Right ventricle myocardium inferior (tissue), 1 donor: ENCODE data around the gene BIK. TPM values are rescaled to one million over a fixed set of nuclear protein-coding genes. Genes with fewer than 3 reads are reported as not detected.
A peak's percentile ranks its signal among the peaks of the same experiment; 100 is the strongest.
"Not testable (repeated sequence)": the region's sequence is repeated elsewhere in the genome, so short reads cannot be mapped to it uniquely, and the experiment has no call there.

Source experiments
- ATAC-seq: fragments of 200-7000 bp; cut with Tn5 transposase; one replicate; pipeline ENCODE4 v1.9.1; 2020; ENCODE audit warnings: mild to moderate bottlenecking, moderate library complexity
- DNase-seq: peaks from one replicate; pipeline ENCODE4 v3.0.0; 2021; ENCODE audit errors: missing footprints
- intact Hi-C: fragments of 100-400 bp; cut with DNase I; formaldehyde crosslinking; loops from one replicate; pipeline ENCODE4 v1.11.0; 2022
- total RNA-seq: library from RNA; stranded (reverse); fragmentation: NEBNext Ultra II Directional; extraction: Animal tissue kit (Norgen Biotek cat#: 25700); gene quantifications from one replicate; pipeline ENCODE4 v1.2.1, GENCODE V29; 2021
- donor health status: DM: no; HTN: yes; CAD: no; lungs with severe emphysema.

Gene BIK
- total RNA-seq, 1 donor from 2014 or later, result 0.43 TPM

DNA sequence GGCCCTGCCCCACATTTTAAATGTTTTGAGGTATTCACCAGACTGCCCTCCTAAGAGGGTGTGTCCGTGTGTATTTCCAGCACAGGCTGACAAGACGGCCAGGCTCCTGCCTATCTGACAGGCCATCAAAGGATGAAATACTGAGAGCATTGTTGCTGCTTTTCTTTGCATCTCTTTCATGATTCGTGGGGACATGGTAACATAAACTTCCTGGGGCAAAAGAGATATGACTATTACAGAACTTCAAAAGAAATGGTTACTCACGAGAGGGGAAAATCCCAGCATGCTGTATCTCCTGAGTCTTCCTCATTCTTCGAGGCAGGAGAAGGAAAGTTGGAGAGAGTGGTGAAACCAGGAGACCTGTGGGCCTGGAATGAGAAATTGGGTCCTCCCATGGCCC, 10.3 kb upstream of the BIK start:
- no peak for DNase-seq
- no peak for ATAC-seq
- intact Hi-C loops, result no loop called here

DNA sequence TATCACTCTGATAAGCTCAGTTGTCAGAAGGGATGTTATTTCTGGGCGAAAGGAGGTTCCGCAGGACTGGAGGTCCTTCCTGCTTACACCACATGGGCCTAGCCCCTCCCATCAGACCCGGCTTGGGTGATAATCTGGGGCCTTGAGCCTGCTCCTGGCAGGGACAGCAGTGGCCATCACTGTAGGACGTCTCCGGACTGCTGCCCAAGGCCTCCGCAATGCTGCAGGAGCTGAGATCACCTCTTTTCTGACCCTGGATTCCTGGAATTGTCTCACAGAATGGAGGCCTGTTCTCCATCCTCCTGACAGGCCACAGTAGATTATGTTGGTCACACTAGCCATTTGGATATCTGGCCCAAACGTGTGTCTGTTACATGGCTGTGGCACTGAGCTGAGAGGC, 9.2 kb upstream of the BIK start:
- ATAC-seq (peak; percentile 38), DNase-seq (peak; percentile 20)
- intact Hi-C loops, result no loop called here

DNA sequence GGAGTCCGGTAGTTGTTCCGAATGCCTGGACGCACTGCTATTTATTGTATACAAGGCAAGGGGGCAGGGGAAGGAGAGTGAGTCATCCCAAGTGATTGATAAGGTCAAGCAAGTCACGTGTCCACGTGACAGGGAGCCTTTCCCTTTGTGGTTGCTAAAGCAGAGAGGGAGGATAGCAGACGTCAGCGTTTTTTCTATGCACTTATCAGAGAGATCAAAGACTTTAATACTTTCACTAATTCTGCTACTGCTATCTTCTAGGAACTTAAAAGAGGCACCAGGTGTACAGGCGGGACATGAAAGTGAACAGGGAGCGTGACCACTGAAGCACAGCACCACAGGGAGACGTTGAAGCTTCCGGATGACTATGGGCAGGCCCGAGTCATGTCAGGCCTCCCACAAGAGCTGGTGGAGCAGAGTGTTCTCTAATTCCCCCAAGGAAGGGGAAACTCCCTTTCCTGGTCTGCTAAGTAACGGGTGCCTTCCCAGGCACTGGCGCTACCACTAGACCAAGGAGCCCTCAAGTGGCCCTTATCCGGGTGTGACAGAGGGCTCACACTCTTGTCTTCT, 6.4 kb upstream of the BIK start:
- intact Hi-C loops, ATAC-seq, DNase-seq: not testable (repeated sequence)

DNA sequence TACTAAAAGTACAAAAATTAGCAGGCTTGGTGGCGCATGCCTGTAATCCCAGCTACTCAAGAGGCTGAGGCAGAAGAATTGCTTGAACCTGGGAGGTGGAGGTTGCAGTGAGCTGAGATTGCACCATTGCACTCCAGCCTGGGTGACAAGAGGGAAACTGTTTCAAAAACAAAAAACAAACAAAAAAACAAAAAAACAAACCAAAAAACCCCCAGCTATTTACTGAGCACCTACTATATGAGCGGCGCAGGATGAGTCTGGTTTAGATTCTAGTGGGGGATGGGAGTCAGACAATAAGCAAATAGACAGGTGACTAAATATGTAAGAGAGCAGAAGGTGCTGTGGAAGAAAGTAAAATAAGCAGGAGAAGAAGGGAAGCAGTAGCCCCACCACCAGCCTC, 5.6 kb upstream of the BIK start:
- DNase-seq, ATAC-seq, intact Hi-C loops: not testable (repeated sequence)

DNA sequence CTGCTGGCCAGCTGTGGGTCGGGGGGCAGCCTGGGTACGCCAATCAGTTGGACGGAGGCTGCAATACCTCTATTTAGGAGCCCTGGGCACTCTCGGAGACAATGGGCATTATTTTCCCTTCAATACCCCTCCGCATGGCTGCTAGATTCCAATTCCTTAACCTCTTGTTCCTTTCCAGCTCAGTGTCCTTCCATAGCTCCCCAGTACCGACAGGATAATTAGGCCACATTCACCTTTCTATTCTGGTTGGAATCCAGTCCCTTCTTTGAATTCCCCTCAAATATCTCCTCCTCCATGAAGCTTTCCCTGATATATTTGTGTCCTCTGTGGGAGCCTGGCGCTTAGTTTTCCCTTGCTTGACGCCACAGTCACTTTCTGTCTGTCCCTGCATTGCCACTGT, 4.2 kb upstream of the BIK start:
- ATAC-seq, result no peak
- DNase-seq, result no peak
- intact Hi-C loops, result no loop called here

DNA sequence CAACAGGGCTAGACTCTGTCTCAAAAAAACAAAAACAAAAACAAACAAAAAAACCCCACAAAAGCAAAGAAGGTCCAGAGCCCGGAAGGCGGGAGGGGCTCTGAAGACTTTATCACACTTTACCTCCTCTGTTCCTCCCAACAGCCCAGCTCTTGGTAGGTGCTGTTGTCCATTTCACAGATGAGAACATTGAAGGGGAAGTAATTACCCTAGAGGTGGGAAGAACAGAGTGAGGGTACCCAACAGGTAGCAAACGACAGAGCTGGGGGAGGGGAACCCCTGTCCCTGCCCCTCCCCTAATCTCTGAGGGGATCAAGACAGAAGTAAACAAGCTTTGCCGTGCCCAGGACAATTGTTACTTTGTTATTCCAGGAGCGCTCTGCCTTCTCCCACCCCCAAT, 1.0 kb upstream of the BIK start:
- intact Hi-C loops, result no loop called here
- ATAC-seq (no peak), DNase-seq (no peak)

DNA sequence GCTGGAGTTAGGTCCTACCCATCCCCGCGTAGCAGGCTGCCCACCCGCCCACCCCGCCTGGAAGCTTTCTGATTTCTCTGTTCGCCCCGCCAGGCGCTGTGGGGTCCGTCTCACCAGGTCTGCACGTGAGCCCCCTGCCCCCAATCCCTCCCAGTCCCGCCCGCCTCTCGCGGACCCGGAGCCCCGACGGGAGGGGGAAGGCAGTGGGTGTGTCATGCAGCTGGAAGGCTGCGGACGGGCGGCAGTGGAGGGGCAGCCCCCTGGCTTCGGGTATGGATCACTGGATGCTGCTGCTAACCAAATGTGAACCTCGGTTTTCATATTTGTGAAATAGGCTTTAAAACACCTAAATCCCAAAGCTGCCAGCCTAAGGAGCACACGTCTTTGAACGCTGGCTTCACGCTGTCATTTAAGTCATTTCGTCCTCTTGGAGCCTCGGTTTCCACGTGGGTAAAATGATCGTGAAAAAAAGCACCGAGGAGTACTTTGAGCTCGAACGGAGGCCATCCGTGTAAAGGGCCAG, 568 bp upstream of the BIK start:
- no peak for ATAC-seq
- intact Hi-C loops, result no loop called here
- DNase-seq, result no peak

DNA sequence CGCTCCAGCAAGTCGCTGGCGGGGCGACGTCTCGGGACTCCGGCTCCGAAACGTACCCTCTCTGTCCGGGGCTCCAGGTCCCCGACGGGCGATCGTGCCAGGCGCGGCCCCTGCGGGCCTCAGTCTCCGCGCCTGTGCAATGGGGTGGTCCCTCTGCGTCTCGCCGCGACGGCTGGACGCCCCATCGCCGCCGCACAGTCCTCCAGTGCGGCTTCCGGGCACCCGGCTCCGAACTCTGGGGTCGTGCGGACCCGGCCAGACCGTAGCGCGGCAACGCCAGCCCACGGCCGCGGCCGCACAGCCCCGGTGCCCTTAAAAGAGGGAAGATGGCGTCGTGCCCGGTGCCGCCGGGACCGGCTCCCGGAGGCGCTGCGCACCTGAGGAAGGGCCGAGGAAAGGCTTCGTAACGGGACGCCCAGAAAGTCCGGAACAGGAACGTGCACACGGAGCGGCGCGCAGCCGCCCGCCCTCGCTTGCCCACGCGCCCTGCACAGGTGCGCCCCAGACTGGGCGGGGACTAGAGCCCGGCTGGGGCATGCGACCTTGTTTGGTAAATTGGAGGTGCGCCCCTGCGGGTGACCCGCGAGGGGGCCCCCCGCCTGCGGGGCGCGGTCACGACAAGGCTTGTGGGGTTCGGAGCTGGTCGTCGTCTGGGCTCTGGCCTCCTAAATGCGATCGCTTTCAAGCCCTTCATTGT, 525 bp downstream of the BIK start:
- intact Hi-C loops, result no loop called here
- ATAC-seq (peak; percentile 47), DNase-seq (no peak)

DNA sequence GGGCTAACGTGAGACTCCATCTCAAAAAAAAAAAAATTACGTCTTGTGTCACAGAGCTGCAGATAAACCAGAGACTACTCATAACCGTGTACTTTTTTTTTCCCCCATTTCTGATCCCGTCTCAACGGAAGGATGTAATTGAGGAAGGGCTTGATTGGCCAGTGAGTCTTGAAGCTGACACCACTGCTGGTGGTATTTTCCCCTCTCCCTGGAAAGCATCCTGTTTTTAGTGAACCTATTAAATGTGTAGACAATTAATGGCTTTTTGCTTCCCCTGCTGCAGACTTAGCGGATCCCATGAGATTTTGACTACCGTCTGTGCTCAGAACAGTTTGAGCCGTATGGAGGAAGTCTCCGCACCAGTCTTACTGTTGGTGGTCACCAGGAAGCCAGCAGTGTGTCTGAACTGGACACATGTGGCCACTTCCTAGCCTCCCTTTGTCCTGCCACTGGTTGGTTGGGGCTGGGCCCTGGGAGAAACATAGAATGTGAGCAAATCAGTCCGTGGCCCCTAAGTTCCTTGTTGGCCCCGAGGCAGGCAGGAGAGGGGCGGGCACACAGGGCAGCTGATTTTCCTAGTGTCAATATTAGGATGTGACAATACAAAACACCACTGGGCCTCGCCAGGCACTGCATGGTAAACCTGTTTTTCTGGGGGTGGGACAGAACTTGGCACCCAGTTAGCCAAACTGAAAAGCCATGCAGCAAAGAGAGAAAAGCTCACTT, 3.1 kb downstream of the BIK start:
- no peak for DNase-seq
- intact Hi-C loops, result no loop called here
- ATAC-seq, result no peak

DNA sequence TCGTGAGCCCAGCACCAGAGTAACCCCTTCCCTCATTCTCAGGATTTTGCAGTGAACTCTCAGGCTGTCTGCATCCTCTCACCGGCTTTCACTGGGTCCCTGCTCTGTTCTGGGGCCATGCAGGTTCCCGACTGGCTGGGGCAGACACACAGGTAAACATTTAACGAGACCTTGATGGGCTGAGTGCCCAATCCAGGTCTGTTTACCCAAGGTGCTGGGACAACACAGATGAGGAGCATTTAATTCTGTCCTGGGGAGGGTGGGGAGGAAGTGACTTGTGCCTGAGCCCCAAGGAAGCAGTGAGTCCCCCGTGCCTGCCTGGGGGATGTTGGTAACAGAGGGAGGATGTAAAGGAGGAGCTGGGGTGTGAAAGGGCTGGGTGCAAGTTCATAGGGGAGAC, 4.4 kb downstream of the BIK start:
- ATAC-seq, result no peak

DNA sequence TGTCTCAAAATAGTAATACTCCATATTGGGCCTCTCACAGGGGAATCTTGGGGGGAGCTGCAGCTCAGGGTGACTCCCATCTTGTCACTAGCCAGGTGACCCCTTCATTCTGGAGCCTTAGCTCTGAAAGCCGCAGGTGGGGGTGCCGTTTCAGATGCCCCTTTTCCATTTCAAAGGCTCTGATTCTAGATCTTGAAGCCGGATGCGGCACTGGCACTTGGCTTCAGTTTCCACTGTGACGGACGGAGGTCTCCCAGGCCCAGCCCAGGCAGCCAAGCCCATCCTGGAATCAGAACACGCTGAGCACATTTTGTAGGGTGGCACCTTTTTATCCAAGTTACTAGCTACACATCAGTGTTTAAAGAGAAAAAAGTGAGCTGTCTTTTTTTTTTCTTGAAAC, 6.4 kb downstream of the BIK start:
- DNase-seq (no peak), ATAC-seq (no peak)
- intact Hi-C loops, result no loop called here

More for the DNA sequence above, 4.4 kb downstream of the BIK start:
- no peak for DNase-seq
- intact Hi-C loops, result no loop called here

DNA sequence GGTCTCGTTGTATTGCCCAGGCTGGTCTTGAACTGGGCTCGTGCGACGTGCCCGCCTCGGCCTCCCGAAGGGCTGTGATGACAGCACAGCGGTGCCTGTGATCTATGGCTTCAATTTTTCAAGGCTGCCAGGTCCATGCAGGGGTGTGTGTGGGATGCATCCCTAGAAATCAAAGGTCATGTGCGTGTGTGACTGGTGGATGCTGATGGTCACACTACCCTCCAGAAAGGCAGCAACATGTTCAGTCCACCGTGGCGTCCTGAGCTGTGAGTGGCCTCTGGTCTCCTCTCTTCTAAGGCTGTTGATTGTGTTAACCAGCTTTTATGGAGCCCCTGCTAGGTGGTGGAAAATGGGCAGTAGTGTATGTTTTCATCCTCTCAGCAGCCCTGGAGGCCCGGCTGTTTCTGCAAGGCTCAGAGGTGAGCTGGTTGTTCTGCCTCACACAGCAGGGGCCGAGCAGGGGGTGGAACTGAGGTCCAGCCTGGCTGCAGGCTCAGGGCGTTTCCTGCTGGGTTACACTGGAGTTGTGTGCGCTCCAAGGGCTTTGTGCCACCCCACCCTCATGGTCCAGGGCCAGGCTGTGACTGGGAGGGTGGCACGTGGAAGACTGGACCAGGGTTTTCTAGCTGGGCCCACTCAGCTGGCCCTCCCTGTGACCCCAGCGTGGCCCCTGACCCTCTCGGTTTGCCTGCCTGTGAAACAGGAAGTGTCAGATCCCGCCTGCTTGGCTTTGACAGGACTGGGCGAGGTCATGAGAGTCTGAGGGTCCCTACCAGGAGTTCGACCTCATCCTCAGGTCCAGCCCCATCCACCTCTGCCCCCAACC, 7.7 kb downstream of the BIK start:
- intact Hi-C loops, result no loop called here
- no peak for DNase-seq
- peak; percentile 6 for ATAC-seq

DNA sequence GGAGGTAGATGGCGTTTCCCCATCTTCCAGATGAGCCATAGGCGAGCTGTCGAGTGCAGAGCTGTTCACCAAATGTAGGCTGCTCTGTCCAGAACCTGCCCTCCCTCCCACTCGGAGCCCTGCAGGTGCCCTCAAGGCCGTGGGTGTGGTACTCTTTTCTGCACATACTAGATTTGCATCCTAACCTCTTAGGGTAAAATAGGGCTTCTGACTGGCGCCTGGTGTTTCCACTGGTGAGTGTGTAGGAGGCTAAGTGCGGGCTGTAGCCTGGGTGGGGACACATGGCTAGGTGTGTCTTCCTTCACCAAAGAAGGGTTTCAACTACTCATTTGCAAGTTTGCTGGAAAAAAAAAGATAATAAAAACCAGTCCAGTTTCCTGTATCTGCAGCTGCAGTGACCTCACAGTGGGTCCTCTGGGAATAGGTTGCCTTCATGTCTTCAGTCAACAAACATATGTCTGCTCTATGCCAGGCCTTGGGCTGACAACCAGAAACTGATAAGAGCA, 8.5 kb downstream of the BIK start:
- intact Hi-C loops, result no loop called here
- no peak for ATAC-seq
- DNase-seq, result no peak

DNA sequence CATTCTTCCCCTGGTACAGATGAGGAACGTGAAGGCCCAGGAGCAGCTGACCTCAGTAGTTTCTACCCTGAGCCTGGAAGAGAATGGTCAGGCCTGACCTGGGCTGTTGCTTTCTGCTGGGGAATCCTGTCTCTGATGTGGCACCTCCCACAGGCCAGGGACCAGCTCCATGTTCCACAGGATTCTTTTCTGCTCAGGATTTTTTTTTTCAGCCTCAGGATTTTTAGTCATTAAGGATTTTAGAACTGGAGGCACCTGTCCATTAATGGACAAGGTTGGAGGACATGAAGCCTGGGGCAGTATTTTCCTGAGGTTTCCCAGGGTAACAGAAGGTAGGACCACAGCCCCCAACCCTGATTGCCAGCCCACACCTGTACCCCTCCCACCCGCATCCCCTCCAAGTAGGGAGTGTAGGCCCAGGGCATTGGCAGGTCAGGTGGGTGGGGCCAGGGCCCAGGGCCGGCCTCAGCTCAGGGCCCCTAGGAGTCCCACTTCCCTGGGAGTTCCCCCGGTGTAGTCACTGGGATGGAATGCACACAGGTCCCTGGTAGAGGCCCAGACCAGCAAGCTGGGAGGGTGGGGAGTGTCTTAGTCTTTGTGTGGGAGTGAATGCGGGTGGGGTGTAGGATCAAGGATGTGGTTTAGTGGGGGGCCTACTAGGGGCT, 16.1 kb downstream of the BIK start:
- no peak for DNase-seq
- intact Hi-C loops, result no loop called here
- ATAC-seq, result no peak

DNA sequence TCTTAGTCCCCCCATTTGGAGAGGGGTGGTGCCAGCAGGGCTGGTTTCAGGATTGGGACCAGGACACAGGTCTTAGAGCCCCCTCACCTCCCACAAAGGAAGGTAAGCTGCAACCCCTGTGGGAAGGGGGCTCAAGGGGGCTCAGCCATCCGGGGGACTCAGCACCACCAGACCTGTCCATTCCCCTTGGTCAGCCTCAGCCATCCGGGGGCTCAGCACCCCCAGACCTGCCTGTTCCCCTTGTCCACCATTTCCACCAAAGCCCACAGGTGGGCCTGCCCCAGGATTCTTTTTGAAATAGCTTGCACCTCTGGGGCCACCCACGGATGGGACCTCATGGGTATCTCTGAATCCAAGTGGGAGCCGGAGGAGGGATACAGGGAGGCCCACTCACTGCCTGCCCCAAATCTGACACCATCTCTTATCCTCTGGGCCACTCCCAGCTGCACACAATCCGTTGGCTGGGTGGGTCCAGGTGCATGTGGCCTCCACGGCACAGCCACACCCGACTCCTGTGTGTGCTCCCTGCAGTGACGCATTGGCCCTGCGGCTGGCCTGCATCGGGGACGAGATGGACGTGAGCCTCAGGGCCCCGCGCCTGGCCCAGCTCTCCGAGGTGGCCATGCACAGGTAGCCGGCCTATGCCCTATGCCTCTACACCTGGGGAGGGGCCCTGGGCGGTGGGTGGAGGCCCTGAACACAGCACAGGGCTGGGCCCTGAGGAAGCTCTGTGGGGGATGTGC, 16.8 kb downstream of the BIK start:
- intact Hi-C loops, result no loop called here
- DNase-seq, result no peak
- no peak for ATAC-seq

DNA sequence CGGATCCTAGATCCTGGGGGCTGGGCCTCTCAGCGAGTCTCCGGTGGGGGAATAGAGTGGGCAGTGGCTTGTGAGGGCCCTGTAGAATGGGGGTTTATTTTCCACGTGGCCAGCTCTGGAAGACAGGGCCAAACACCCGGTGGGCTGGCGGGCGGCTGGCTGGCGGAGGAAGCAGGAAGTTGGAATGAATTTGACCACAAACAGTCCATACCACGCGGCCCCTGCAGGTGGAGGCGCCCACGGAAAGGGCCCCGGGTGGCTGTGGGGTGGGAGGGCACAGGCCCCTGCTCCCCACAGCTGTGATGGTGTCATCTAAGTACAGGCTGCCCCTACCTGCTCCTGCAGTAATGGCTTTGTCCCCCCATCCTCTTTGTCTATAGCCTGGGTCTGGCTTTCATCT, 17.6 kb downstream of the BIK start:
- intact Hi-C loops, result no loop called here
- no peak for DNase-seq
- no peak for ATAC-seq

DNA sequence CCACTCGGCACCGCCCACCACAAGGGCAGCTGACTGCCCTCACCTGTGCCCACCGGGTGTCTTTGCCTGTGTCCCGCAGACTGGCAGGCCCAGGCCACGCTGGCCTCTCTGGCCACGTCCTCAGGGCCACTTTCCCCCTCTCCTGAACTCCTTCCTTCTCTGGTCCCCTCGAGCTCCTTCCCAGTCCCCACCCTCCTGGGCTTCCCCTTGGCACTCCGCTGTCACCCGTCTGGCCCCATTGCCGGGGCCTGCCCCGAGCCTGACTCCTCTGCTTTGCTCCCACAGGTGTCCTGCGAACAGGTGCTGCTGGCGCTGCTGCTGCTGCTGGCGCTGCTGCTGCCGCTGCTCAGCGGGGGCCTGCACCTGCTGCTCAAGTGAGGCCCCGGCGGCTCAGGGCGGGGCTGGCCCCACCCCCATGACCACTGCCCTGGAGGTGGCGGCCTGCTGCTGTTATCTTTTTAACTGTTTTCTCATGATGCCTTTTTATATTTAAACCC, 18.4 kb downstream of the BIK start:
- DNase-seq (no peak), ATAC-seq (no peak)
- intact Hi-C loops, result no loop called here
